HL-60/S4 treated with retinoic acid at 250 ng/mL for 4 days and 3 days (cell line): ENCODE measurements around the gene MYO19.
"Not testable (repeated sequence)": the region's sequence is repeated elsewhere in the genome, so short reads cannot be mapped to it uniquely, and the experiment has no call there.

Experiments used
- in situ Hi-C: fragments of 300-500 bp; cut with MboI; formaldehyde crosslinking; loops from 2 replicates; pipeline ENCODE4 v1.7.0; 2022; ENCODE audit warnings: low sequenced_read_pairs

MYO19 gene

GRCh38 chr17:36532435-36532975 lies 2.2 kb downstream of the MYO19 start:
- in situ Hi-C loops: no loop called here

- in situ Hi-C loops: no loop called here
These were observed 5.5 kb downstream of the MYO19 start for GRCh38 chr17:36529121-36529520.

DNA sequence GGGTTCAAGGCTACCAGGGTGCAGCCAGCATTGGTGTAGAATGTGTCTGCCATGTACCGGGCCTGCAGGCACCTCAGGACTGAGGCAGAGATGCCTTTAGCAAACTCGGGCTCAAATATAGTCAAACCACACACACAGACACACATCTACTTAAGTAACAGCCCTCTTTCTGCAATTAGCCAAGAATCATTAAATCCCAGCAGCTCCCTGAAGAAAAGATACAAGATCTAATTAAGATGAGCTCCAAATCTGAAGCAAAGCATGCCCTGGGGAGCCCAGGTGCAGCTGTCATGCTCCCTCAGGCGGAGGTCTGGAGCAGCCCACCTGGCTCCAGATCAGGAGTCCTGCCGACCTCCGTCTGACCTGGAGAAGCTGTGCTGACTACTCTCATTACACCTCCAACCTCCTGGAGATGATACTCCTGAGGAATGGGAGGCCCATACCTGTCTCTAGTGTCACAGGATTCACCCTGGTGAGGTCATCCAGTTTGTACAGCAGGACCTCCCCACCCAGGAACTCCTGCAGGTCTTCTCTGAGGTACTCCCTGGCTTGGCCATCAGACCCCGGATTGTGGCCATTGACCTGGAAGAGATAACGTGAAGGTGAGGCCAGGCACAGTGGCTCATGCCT lies 6.9 kb downstream of the MYO19 start:
- in situ Hi-C loops: no loop called here

- in situ Hi-C loops: no loop called here
These were observed 8.8 kb downstream of the MYO19 start for GRCh38 chr17:36525888-36526287.

DNA sequence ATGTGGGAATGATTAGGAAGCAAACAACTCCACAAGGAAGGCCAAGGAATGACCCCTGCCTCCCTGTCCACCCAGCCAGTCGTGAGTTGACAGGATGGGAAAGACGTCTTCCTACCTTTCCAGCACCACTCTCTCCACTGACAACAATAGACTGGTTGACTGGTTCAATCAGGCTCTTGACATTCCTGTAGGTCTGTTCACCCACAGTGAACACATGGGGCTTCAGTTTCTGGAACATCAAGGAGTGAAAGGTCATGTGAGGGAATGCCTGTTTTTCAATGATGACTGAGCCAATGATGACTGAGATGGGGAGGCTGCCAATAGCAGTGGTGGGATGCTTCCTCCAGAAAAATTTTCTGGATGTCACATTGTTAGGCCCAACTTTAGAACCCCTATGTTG lies 9.6 kb downstream of the MYO19 start:
- in situ Hi-C loops: no loop called here

- in situ Hi-C loops: no loop called here
These were observed 10.2 kb downstream of the MYO19 start for GRCh38 chr17:36524428-36524876.

- in situ Hi-C loops: no loop called here
These were observed 11.6 kb downstream of the MYO19 start for GRCh38 chr17:36523113-36523512.

- in situ Hi-C loops: no loop called here
These were observed 18.8 kb downstream of the MYO19 start for GRCh38 chr17:36515837-36516236.

DNA sequence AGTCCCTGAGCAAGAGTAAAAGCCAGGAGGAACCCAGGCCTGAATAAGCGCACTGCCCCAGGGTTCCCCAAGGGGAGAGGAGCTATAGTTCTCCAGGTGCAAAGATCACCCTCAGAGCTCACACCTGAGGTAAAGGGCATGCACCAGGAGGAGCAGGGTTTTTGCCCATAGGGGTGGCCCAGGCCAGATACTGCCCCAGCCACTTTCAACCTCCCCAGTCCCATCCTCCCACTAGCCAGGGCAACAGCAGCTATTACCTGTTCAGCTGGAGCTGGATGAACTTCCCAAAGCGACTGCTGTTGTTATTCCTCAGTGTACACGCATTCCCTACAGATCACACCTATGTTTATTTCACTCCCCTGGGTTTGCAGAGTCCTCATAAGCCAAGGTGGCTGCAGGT lies 19.8 kb downstream of the MYO19 start:
- in situ Hi-C loops: no loop called here

DNA sequence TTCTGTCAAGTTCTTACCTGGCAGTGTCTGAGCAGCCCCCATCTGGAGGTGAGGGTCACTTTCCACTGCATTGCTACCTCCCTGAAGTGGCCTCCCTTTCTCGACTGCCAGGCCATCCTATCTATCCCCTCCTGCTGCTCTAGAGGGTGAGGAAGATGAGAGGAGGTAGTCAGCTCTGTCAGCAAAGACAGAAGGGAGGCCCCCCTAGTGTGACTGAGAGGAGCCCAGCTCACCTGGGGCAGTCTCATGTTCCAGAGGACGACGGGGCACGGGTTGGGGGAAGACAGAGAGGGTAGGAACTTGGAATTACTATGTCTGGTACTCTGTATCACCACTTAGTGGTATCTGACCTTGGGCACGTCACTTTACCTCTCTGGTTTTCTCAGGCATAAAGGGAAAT lies 22.0 kb downstream of the MYO19 start:
- in situ Hi-C loops: no loop called here

- in situ Hi-C loops: no loop called here
These were observed 23.5 kb downstream of the MYO19 start for GRCh38 chr17:36511216-36511615.

DNA sequence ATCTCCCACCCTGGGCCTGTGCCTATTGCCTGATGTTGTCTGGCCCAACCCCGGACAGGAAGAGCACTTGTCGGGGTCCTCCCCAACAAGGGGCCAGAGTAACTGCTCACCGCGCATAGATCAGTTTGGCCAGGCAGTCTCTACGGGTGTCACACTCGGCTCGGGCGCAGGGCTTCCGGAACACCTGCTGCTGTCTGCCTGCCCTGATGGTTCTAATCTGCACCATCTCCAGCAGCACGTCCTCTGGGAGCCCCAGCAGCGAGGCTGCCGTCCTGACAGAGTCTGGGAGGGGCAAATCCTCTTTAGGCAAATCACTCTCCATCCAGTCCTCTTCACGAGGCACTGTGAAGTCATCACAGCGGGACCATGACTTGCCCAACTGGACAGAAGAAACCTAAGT lies 24.0 kb downstream of the MYO19 start:
- in situ Hi-C loops: no loop called here

DNA sequence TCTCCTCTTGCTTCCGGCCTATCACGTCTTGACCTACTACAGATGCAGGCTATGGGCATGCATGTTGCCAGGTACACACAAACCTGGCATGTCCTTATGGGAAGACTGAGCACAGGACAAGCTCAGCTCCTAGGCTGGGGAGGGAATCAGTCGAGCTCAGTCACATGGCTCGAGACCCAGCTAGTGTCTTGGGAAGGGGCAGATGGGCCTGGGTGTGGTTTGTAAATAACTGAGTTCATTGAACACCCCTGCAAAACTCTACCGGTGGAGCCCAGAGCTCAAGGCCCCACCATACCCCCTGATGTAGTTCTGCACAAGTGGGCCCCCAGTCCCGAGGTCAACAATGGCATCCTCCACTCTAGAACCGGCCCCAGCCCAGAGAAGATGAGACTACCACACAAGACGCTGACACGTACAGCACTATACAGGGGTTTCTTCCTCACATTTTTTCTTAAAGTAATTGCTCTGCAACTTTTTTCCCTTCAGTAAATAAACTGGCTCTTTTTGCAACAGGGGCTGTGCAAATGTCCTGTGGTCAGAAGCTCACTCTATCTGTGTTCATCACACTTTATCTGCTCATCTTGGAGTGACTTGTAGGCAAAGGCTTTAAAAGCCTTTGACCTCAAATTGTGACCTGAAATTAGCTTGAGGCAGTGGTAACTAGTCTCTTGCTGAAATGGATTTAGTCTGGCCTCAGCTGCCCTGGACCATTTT lies 25.2 kb downstream of the MYO19 start:
- in situ Hi-C loops: no loop called here

GRCh38 chr17:36508439-36508838 lies 26.2 kb downstream of the MYO19 start:
- in situ Hi-C loops: not testable (repeated sequence)

DNA sequence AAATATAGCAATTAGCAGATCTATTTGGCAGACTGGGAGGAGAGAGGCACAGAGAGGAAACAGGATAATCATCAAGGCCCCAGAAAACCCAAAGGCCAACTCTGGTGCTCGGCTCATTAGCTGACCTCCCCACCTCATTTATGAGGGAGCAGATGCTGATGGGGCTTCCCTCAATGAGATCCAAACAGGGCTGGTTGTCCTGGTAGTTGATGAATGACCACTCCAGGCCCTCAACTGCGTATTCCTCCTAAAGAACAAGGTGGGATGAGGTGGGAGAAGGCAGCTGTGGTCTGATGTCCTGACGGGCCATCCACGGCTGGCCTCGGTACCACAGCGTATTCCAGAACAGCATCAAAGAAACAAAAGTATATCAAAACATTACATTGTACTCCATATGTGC lies 27.4 kb downstream of the MYO19 start:
- in situ Hi-C loops: no loop called here

- in situ Hi-C loops: no loop called here
These were observed 27.8 kb downstream of the MYO19 start for GRCh38 chr17:36506831-36507230.

DNA sequence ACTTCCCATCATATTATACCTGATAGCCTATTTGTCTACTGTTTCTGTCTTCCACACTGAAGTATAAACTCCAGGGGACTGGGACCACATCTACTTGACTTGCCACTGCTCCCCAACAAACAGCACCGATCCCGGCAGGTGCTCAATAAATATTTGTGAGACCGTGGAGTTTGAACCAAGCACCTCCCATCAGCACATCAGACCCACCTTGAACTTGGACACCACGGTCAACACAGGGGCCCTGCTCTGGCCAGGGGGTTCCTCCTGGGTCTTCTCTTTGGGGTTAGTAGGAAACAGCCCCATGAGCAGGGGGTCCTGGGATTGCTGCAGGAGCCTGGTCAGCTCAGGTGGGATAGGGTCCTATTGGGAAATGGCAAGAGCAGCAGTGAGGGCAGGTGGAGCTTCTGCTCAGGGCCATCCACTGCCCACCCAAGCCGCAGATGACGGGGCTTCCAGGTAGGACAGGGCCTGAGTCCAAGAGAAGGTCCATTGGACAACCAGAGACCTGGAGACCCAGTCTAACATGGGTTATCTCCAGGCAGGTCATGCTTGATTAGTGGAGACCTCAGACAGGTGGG lies 28.3 kb downstream of the MYO19 start:
- in situ Hi-C loops: no loop called here

GRCh38 chr17:36505171-36505570 lies 29.5 kb downstream of the MYO19 start:
- in situ Hi-C loops: no loop called here

DNA sequence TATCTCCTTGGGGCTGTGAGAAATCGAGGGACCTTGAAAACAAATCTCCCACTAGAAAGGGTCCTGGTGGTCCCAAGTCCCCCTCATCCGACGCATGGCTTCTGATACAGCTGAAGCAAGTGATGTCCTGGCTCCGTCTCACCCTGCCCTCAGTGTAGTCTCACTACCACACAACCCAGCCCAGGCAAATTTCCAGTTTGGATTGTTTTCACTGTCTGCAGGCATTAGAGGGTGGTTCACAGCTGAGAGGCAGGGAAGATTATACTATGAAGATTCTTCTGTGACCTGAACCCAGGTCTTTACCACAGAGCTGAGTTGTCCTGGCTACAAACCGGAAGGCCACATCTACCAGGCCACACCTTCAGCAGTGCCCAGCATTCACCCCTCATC lies 30.5 kb downstream of the MYO19 start:
- in situ Hi-C loops: no loop called here

DNA sequence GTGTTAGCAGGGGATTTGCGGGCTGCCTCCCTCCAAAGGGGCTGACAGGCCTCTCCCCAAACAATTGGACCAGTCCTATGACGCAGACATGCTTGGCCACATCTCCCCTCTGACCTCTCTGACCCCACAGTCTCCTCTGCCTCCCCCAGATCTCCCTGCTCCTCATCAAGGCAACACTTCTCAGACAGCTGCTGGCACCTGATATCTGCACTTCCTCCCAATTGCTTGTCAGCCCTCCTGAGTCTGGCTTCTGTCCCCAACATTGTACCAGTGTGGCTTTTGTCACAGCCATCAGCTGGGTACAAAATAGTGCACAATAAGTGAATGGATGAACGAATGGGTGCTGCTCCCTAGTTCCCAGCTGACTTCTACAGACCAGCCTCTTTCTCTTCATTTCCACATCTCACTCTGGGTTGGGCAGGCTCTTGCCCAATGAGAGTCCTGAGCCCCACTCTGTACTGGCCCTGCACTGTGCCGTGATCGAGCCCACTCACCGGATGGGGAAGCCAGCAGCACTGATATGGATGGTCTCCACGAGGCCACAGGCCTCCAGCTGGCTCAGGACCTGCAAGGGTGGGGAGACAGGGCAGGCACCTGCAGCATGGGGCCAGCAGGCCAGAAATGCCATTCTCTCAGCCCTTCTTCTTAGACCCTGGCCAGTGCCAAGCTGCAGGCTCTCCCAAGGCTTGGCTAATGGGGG lies 31.1 kb downstream of the MYO19 start:
- in situ Hi-C loops: no loop called here

GRCh38 chr17:36501963-36502362 lies 32.7 kb downstream of the MYO19 start:
- in situ Hi-C loops: no loop called here

DNA sequence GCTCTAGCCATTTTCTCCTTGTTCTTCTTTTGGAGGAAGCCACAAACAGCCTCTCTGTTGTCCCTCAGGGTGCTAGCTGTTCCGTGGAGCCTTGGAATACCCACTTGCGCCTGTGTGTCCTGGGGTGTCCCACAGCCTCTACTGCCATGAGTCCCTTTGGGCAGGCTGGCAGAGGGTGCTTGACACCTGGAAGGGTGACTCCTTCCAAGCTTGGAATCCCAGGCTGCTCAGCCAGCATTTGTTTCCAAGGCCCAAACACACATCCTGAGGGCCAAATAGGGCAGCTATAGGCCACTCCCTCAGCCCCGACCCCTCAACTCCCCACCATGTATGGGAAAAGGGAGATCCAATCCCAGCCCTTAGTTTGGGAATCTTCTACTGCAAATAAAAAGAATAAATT lies 33.3 kb downstream of the MYO19 start:
- in situ Hi-C loops: no loop called here
